Stomach (tissue), 4 donors: Measurements from ENCODE around the gene DCDC2.

ENCODE experiments used
- POLR2A ChIP-seq, 4 donors: fragments of 450-650 bp; IDR thresholded peaks; one replicate each; pipeline ENCODE4 v1.6.1; 2016; ENCODE audit warnings: antibody characterized with exemption in 4 of 4, control low read depth in 2 of 4, mild to moderate bottlenecking in 1 of 4, moderate library complexity in 1 of 4
- POLR2AphosphoS5 ChIP-seq, 3 donors: sonication (generic); formaldehyde crosslinking; IDR thresholded peaks; one replicate each; pipeline ENCODE4 v1.6.1; 2016; ENCODE audit warnings: antibody characterized with exemption in 3 of 3
- TF ChIP-seq, protein P1 (sequence below), 7 experiments: fragments of 450-650 bp in 4 of 7; fragments of 200-600 bp in 3 of 7; sonication (generic) in 3 of 7; IDR thresholded peaks; one replicate each; pipeline ENCODE4 v1.5.1; 2016 to 2019; ENCODE audit warnings: antibody characterized with exemption in 7 of 7, control low read depth in 2 of 7, mild to moderate bottlenecking in 1 of 7

DNA sequence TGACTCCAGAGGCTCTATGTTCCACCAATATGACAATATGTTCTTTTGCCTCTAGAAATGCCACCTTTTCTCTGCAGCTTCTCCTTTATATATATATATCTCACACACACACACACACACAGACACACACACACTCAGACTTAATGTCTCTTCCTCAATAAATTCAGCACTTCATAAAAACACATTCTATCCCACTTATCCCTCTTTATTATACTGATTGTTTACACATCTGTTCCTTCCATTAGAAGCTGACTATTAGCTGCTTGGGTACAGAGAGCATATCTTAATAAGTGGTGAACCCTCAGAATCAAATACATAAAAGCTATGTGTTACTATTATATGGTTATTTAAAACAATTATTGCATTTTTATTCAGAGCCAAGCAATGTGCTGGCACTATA, 208.6 kb downstream of the DCDC2 start:
- TF ChIP-seq POLR2AphosphoS5 (IDR thresholded peaks at IDR 0.05) (no peak), POLR2A (IDR thresholded peaks at IDR 0.05) (no peak)
- TF ChIP-seq, protein P1, sequence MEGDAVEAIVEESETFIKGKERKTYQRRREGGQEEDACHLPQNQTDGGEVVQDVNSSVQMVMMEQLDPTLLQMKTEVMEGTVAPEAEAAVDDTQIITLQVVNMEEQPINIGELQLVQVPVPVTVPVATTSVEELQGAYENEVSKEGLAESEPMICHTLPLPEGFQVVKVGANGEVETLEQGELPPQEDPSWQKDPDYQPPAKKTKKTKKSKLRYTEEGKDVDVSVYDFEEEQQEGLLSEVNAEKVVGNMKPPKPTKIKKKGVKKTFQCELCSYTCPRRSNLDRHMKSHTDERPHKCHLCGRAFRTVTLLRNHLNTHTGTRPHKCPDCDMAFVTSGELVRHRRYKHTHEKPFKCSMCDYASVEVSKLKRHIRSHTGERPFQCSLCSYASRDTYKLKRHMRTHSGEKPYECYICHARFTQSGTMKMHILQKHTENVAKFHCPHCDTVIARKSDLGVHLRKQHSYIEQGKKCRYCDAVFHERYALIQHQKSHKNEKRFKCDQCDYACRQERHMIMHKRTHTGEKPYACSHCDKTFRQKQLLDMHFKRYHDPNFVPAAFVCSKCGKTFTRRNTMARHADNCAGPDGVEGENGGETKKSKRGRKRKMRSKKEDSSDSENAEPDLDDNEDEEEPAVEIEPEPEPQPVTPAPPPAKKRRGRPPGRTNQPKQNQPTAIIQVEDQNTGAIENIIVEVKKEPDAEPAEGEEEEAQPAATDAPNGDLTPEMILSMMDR (IDR thresholded peaks at IDR 0.05), result no peak
